ENCODE results near the gene PTPN21. TPM values are rescaled to one million over a fixed set of nuclear protein-coding genes. Genes with fewer than 3 reads are reported as not detected.

The PTPN21 gene
- total and polyA plus RNA-seq, 4 donors: 2.1 to 7.2 (median 3.1) TPM

DNA sequence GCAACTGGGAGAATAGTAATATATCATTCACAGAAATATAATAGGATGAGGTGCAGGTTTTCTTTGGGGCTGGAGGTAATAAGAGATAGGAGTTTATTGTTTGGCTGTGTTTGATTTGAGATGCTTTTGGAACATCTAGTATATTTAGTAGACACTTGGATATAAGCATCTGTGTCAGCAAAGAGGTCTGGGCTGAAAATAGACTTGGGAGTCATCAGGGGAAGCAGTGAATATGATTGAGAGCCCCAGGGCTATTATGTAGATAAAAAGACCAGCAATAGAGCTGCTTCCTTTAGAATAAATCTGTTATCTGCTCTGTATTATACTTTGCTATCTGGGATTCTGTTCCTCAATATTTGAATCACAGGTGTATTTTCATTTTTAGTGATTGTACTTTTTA lies 132.8 kb downstream of the PTPN21 start:
- H3K9ac ChIP-seq (ENCODE audit: low read depth in 1 of 2, low read length in 2 of 2): no peak overlapping the region

DNA sequence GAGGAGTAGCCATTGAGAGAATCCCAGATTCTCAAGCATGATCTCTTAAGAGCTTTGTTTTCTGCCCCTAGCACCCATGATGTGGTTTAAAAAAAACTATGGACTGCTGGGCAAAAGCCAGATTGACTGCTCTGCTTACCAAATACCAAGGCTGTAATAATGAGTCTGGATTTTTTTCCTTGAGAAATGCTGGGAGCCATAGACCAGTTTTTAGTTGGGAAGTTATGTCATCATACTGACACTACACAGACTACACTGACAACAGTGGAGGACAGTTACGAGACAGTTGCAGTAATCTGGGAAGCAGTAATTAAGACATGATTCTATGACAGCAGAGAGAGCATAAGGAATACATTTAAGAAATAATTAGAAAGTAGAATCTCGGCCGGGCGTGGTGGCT lies 133.5 kb downstream of the PTPN21 start:
- H3K9me3 ChIP-seq (ENCODE audit: control insufficient read depth in 4 of 4, low read length in 3 of 4): peaks cover 0 to 2% (median 0%) of the 10 kb centered on the region in 4 donors
- WGBS: 89% methylated on average over 4 of the region's 4 CpGs
- no peak for DNase-seq (ENCODE audit: low spot score)
- H3K9ac ChIP-seq (ENCODE audit: low read depth in 1 of 2, low read length in 2 of 2): no peak overlapping the region
- peaks cover 2 to 6% (median 4%) of the 10 kb centered on the region in 4 donors for H3K36me3 ChIP-seq (ENCODE audit: control insufficient read depth in 4 of 4, insufficient read depth in 3 of 4, low read depth in 1 of 4, low read length in 3 of 4)
- no peak overlapping the region for H3K27ac ChIP-seq (ENCODE audit: low read depth in 1 of 2, low read length in 2 of 2)
- H3K4me1 ChIP-seq (ENCODE audit: control insufficient read depth in 4 of 4, insufficient read depth in 4 of 4, low read length in 3 of 4): no peaks in the 10 kb centered on the region
- no peak overlapping the region for H3K4me3 ChIP-seq (ENCODE audit: low read depth in 1 of 3, low read length in 3 of 3)
- TF ChIP-seq, protein P1, sequence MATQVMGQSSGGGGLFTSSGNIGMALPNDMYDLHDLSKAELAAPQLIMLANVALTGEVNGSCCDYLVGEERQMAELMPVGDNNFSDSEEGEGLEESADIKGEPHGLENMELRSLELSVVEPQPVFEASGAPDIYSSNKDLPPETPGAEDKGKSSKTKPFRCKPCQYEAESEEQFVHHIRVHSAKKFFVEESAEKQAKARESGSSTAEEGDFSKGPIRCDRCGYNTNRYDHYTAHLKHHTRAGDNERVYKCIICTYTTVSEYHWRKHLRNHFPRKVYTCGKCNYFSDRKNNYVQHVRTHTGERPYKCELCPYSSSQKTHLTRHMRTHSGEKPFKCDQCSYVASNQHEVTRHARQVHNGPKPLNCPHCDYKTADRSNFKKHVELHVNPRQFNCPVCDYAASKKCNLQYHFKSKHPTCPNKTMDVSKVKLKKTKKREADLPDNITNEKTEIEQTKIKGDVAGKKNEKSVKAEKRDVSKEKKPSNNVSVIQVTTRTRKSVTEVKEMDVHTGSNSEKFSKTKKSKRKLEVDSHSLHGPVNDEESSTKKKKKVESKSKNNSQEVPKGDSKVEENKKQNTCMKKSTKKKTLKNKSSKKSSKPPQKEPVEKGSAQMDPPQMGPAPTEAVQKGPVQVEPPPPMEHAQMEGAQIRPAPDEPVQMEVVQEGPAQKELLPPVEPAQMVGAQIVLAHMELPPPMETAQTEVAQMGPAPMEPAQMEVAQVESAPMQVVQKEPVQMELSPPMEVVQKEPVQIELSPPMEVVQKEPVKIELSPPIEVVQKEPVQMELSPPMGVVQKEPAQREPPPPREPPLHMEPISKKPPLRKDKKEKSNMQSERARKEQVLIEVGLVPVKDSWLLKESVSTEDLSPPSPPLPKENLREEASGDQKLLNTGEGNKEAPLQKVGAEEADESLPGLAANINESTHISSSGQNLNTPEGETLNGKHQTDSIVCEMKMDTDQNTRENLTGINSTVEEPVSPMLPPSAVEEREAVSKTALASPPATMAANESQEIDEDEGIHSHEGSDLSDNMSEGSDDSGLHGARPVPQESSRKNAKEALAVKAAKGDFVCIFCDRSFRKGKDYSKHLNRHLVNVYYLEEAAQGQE (IDR thresholded peaks at IDR 0.05): no peak
- TF ChIP-seq EGR1 (IDR thresholded peaks at IDR 0.05; ENCODE audit: low read depth in 2 of 2): no peak
- no peak for TF ChIP-seq GABPA (IDR thresholded peaks at IDR 0.05 in 1 of 2, conservative IDR thresholded peaks at IDR 0.05 in 1 of 2)
- TF ChIP-seq RAD21 (IDR thresholded peaks at IDR 0.05): no peak
- TF ChIP-seq, protein P2, sequence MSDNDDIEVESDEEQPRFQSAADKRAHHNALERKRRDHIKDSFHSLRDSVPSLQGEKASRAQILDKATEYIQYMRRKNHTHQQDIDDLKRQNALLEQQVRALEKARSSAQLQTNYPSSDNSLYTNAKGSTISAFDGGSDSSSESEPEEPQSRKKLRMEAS (IDR thresholded peaks at IDR 0.05): no peak
- TF ChIP-seq SP1 (IDR thresholded peaks at IDR 0.05): no peak
- H3K27me3 ChIP-seq (ENCODE audit: control insufficient read depth in 4 of 4, insufficient read depth in 4 of 4, low read length in 3 of 4): no peaks in the 10 kb centered on the region

More for the DNA sequence above, 132.8 kb downstream of the PTPN21 start:
- Histone ChIP-seq H3K9me3 (ENCODE audit: control insufficient read depth in 4 of 4, low read length in 3 of 4) (peaks cover 0 to 2% (median 0%) of the 10 kb centered on the region in 4 donors), H3K4me3 (ENCODE audit: low read depth in 1 of 3, low read length in 3 of 3) (no peak overlapping the region), H3K27me3 (ENCODE audit: control insufficient read depth in 4 of 4, insufficient read depth in 4 of 4, low read length in 3 of 4) (no peaks in the 10 kb centered on the region), H3K36me3 (ENCODE audit: control insufficient read depth in 4 of 4, insufficient read depth in 3 of 4, low read depth in 1 of 4, low read length in 3 of 4) (peaks cover 0 to 7% (median 4%) of the 10 kb centered on the region in 4 donors), H3K4me1 (ENCODE audit: control insufficient read depth in 4 of 4, insufficient read depth in 4 of 4, low read length in 3 of 4) (no peaks in the 10 kb centered on the region), H3K27ac (ENCODE audit: low read depth in 1 of 2, low read length in 2 of 2) (no peak overlapping the region)
- DNase-seq (ENCODE audit: low spot score): no peak
- TF ChIP-seq YY1 (IDR thresholded peaks at IDR 0.05) (no peak), SP1 (IDR thresholded peaks at IDR 0.05) (no peak), EGR1 (IDR thresholded peaks at IDR 0.05; ENCODE audit: low read depth in 2 of 2) (no peak), HNF4G (IDR thresholded peaks at IDR 0.05) (no peak), FOXA1 (IDR thresholded peaks at IDR 0.05) (no peak), RAD21 (IDR thresholded peaks at IDR 0.05) (no peak)

DNA sequence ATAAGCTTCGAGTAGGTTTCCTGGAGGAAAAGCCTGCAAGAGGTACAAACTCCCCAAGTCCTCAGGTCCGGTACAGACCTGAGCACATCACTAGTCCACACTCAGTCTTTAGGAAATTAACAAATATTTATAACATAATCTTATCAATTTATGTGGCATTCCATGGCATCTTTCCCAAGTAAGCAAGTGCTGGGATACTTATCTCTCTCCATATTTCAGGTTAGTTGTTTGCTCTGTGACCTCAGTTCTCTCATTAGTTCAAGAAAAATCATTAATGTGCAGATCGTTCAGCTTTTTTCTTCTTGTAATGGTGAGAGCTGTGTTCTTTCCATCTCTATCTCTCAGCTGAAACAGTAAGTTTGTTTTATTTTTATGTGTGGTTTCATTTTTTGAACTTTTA lies 134.6 kb downstream of the PTPN21 start:
- no peak overlapping the region for H3K4me3 ChIP-seq (ENCODE audit: low read depth in 1 of 3, low read length in 3 of 3)
- H3K9ac ChIP-seq (ENCODE audit: low read depth in 1 of 2, low read length in 2 of 2): no peak overlapping the region
- TF ChIP-seq JUND (IDR thresholded peaks at IDR 0.05): no peak
- no peak for TF ChIP-seq EGR1 (IDR thresholded peaks at IDR 0.05; ENCODE audit: low read depth in 2 of 2)
- TF ChIP-seq FOXA2 (IDR thresholded peaks at IDR 0.05): no peak
- no peak for TF ChIP-seq RXRA (IDR thresholded peaks at IDR 0.05)
- no peak for TF ChIP-seq HNF4A (conservative IDR thresholded peaks at IDR 0.05)
- TF ChIP-seq, protein P1 (IDR thresholded peaks at IDR 0.05): no peak
- TF ChIP-seq FOXA1 (IDR thresholded peaks at IDR 0.05): no peak
- TF ChIP-seq, protein P3, sequence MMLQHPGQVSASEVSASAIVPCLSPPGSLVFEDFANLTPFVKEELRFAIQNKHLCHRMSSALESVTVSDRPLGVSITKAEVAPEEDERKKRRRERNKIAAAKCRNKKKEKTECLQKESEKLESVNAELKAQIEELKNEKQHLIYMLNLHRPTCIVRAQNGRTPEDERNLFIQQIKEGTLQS (IDR thresholded peaks at IDR 0.05): no peak
- TF ChIP-seq, protein P4, sequence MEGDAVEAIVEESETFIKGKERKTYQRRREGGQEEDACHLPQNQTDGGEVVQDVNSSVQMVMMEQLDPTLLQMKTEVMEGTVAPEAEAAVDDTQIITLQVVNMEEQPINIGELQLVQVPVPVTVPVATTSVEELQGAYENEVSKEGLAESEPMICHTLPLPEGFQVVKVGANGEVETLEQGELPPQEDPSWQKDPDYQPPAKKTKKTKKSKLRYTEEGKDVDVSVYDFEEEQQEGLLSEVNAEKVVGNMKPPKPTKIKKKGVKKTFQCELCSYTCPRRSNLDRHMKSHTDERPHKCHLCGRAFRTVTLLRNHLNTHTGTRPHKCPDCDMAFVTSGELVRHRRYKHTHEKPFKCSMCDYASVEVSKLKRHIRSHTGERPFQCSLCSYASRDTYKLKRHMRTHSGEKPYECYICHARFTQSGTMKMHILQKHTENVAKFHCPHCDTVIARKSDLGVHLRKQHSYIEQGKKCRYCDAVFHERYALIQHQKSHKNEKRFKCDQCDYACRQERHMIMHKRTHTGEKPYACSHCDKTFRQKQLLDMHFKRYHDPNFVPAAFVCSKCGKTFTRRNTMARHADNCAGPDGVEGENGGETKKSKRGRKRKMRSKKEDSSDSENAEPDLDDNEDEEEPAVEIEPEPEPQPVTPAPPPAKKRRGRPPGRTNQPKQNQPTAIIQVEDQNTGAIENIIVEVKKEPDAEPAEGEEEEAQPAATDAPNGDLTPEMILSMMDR (IDR thresholded peaks at IDR 0.05; ENCODE audit: low read depth, low read length, missing input control): no peak
- no peak for TF ChIP-seq GABPA (IDR thresholded peaks at IDR 0.05 in 1 of 2, conservative IDR thresholded peaks at IDR 0.05 in 1 of 2)
- TF ChIP-seq TAF1 (conservative IDR thresholded peaks at IDR 0.05): no peak
- no peak for TF ChIP-seq YY1 (IDR thresholded peaks at IDR 0.05)
- TF ChIP-seq SP1 (IDR thresholded peaks at IDR 0.05): no peak
- no peak for TF ChIP-seq NR2F2 (IDR thresholded peaks at IDR 0.05)
- TF ChIP-seq, protein P2 (IDR thresholded peaks at IDR 0.05): no peak
- no peak for TF ChIP-seq RAD21 (IDR thresholded peaks at IDR 0.05)
- no peak for TF ChIP-seq HNF4G (IDR thresholded peaks at IDR 0.05)
- no peak for DNase-seq (ENCODE audit: low spot score)
- H3K9me3 ChIP-seq (ENCODE audit: control insufficient read depth in 4 of 4, low read length in 3 of 4): peaks cover 0 to 2% (median 0%) of the 10 kb centered on the region in 4 donors
- H3K27me3 ChIP-seq (ENCODE audit: control insufficient read depth in 4 of 4, insufficient read depth in 4 of 4, low read length in 3 of 4): no peaks in the 10 kb centered on the region
- no peak overlapping the region for H3K27ac ChIP-seq (ENCODE audit: low read depth in 1 of 2, low read length in 2 of 2)
- 92% methylated on average over 3 of the region's 3 CpGs for WGBS
- no peaks in the 10 kb centered on the region for H3K4me1 ChIP-seq (ENCODE audit: control insufficient read depth in 4 of 4, insufficient read depth in 4 of 4, low read length in 3 of 4)
- peaks cover 2 to 10% (median 7%) of the 10 kb centered on the region in 4 donors for H3K36me3 ChIP-seq (ENCODE audit: control insufficient read depth in 4 of 4, insufficient read depth in 3 of 4, low read depth in 1 of 4, low read length in 3 of 4)
